Neutrophil (primary cell): ENCODE results near the gene DCLK1.

Experiments used
- H3K27ac ChIP-seq: fragments of 200-600 bp; sonication (generic); 2 replicates; pipeline ENCODE4 v1.5.1; 2016; ENCODE audit warnings: mild to moderate bottlenecking, moderate library complexity
- H3K27me3 ChIP-seq: fragments of 200-600 bp; sonication (generic); 2 replicates; pipeline ENCODE4 v1.6.0; 2016; ENCODE audit warnings: mild to moderate bottlenecking
- H3K36me3 ChIP-seq: fragments of 200-600 bp; sonication (generic); 2 replicates; pipeline ENCODE4 v1.5.1; 2017
- H3K4me1 ChIP-seq, 2 experiments: fragments of 200-600 bp in 1 of 2; sonication (generic) in 1 of 2; 1 replicate in 1 of 2; 2 replicates in 1 of 2; pipeline versions ENCODE4 v1.5.1 to v1.6.1; 2013 to 2016; ENCODE audit warnings: low read depth in 1 of 2, low read length in 1 of 2, mild to moderate bottlenecking in 1 of 2, moderate library complexity in 1 of 2; ENCODE audit not compliant: control insufficient read depth in 1 of 2, insufficient read depth in 1 of 2
- H3K4me3 ChIP-seq, 2 experiments: fragments of 200-600 bp in 1 of 2; sonication (generic) in 1 of 2; 1 replicate in 1 of 2; 2 replicates in 1 of 2; pipeline ENCODE4 v1.5.1; 2013 to 2016; ENCODE audit warnings: low read depth in 1 of 2, low read length in 1 of 2, mild to moderate bottlenecking in 1 of 2, moderate library complexity in 1 of 2
- H3K9me3 ChIP-seq: fragments of 200-600 bp; sonication (generic); 2 replicates; pipeline ENCODE4 v1.5.1; 2016
- CTCF ChIP-seq: fragments of 200-600 bp; sonication (generic); IDR thresholded peaks from 2 replicates; pipeline ENCODE4 v1.5.1; 2016; ENCODE audit warnings: antibody characterized with exemption

The DCLK1 gene

GRCh38 chr13:35797244-35797643 is 333.9 kb downstream of the DCLK1 start:
- no peaks in the 10 kb centered on the region for H3K4me1 ChIP-seq
- no peak overlapping the region for H3K4me3 ChIP-seq
- no peaks in the 10 kb centered on the region for H3K9me3 ChIP-seq
- TF ChIP-seq CTCF: no peak
- H3K27me3 ChIP-seq: no peaks in the 10 kb centered on the region
- H3K36me3 ChIP-seq: no peaks in the 10 kb centered on the region
- H3K27ac ChIP-seq: no peak overlapping the region

GRCh38 chr13:35796623-35797022 is 334.6 kb downstream of the DCLK1 start:
- Histone ChIP-seq H3K27ac (no peak overlapping the region), H3K4me3 (no peak overlapping the region), H3K27me3 (no peaks in the 10 kb centered on the region), H3K4me1 (no peaks in the 10 kb centered on the region), H3K36me3 (no peaks in the 10 kb centered on the region), H3K9me3 (no peaks in the 10 kb centered on the region)
- no peak for TF ChIP-seq CTCF

GRCh38 chr13:35794734-35795389 is 336.3 kb downstream of the DCLK1 start:
- Histone ChIP-seq H3K4me1 (no peaks in the 10 kb centered on the region), H3K27me3 (no peaks in the 10 kb centered on the region), H3K4me3 (no peak overlapping the region), H3K27ac (no peak overlapping the region), H3K36me3 (no peaks in the 10 kb centered on the region), H3K9me3 (no peaks in the 10 kb centered on the region)
- no peak for TF ChIP-seq CTCF

- no peaks in the 10 kb centered on the region for H3K9me3 ChIP-seq
- H3K27ac ChIP-seq: no peak overlapping the region
- H3K4me3 ChIP-seq: no peak overlapping the region
- no peaks in the 10 kb centered on the region for H3K36me3 ChIP-seq
- no peaks in the 10 kb centered on the region for H3K4me1 ChIP-seq
- no peak for TF ChIP-seq CTCF
- H3K27me3 ChIP-seq: no peaks in the 10 kb centered on the region
Observed at GRCh38 chr13:35793823-35794222, 337.4 kb downstream of the DCLK1 start.

- no peak for TF ChIP-seq CTCF
Observed at GRCh38 chr13:35792911-35793310, 338.3 kb downstream of the DCLK1 start.

More at GRCh38 chr13:35792911-35793310, 338.3 kb downstream of the DCLK1 start:
- Histone ChIP-seq H3K27me3 (no peaks in the 10 kb centered on the region), H3K27ac (no peak overlapping the region), H3K36me3 (no peaks in the 10 kb centered on the region), H3K9me3 (no peaks in the 10 kb centered on the region), H3K4me3 (no peak overlapping the region), H3K4me1 (no peaks in the 10 kb centered on the region)
